ENCODE measurements around the gene EXOC4.

The EXOC4 gene

DNA sequence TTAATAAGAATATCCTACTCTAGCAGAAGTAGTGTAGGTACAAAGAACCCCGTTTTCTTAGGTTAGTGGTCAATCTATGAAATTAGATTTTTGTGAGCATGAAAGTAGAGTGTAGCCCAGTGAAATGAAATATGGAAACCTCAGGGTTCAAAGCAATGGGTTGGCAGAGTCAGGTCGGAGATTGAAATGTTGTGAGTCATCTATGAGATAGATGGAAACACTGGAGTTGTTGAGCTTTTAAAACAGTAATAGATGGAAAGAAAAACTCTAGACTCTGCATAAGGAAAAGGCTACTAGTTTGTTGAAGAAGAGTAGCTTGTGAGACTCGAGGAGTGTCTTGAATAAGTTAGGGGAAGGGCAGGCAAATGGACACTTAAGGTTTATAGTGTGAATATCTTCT is 251.9 kb downstream of the EXOC4 start:
- no peak for DNase-seq

DNA sequence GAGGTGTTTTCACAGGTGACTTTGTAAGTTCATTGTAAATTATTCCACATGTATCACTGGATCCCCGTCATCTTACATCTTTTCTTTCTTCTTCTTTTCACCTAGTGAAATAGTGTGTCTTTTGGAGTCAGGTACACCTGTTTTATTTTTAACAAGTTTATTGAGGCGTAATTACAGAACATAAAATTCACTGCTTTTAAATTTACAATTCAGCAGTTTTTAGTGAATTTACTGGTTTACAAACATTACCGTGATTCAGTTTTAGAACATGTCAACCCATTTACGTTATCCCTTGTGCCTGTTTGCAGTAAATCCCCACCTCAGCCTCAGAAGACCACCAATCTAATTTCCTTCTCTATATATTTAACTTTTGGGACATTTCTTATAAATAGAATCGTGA is 256.9 kb downstream of the EXOC4 start:
- DNase-seq, result no peak

DNA sequence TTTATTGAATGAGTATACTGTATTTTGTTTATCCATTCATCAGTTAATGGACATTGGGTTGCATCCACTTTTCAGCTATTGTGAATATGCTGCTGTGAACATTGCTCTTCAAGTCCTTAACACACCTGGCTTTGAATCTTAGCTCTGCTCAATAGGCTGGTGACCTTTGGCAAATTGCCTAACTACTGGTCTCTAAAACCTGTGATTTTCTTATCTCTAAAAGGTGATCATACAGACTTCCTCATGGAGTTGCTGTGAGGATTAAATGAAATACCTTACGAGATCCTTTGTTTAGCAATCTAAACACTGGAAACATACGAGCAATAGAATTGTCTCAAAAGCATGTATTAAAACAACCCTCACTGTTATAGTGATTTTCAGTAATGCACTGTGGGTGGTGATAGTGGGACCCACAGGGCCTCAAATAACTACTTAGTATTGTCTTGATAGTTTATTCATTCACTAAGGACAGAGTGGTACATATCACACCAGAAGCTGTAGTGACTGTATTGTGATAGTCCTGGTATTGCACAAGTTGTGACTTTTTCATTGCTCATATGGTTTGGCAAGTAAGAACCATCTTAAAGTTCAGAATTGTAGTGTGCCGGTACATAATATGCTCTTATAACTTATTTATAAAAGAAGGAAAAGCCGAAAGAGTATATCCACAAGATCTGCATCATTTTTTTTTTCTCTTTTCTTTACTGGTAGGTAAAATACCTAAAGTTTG is 257.6 kb downstream of the EXOC4 start:
- no peak for DNase-seq

DNA sequence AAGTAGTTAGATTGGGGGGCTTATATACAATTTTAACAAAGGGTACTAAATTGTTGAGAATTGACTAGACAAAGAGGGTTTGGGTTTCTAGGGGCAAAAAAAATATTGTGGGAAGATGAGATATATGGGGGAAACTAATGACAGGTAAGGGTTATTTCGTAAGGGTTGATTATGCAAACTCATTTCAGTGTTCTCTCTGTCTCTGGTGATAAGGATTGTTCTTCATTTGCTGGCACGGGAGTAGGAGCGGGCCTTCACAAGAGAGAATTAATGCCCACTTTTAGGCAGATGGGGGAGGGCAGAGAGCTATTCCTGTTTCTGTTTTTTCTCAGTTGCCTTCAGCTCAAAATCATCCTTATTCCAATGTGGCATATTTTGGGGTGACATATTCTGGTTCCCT is 258.4 kb downstream of the EXOC4 start:
- DNase-seq, result no peak

DNA sequence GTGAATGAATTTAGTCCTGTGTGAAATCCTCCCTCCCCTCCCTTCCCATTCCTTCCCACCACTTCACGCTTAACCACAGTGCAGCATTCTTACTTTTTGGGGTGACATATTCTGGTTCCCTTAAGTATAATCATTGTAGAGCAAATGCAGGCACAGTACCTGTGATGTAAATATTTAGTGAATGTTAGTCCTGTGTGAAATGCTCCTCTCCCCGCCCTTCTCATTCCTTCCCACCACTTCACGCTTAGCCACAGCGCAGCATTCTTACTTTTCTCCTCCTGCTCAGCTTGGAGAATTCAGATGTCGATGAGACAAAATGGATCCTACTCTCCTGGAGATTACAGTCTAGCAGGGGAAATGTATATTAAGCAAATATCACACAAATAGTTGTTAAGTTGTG is 258.8 kb downstream of the EXOC4 start:
- no peak for DNase-seq

DNA sequence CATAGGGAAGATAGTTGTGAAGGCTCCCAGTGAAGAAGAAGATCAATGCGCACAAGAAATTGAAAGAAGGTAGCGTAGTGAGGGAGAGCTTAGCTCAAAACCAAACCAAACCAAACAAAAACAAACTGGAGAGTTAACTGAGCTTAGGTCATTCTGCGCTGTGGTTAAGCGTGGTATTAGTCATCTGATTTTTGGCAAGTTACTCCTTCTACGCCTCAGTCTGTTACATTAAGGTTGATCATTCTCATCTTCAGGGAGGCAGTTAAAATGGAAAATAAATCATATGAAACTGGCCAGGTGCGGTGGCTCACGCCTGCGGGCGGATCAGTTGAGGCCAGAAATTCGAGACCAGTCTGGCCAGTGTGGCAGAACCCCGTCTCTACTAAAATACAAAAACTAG is 259.7 kb downstream of the EXOC4 start:
- DNase-seq, result no peak

DNA sequence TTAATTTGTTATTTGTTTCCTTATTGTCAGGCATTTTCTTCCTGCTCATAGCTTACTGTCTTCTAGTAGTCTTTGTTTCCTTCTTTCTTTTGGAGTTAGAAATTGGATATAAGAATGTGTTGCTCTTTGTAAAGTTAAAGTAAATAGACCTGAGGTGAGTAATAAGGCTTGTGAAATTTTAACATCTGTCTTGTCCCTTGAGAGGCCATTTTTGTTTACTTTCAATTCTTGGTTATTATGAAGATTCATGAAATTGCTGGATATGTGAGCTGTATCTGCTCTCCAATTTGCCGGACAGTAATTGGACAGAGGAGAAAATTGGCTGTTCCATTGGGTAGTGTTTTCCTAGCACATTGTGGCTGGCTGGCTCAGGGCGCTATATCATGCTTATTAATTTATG is 260.7 kb downstream of the EXOC4 start:
- no peak for DNase-seq

DNA sequence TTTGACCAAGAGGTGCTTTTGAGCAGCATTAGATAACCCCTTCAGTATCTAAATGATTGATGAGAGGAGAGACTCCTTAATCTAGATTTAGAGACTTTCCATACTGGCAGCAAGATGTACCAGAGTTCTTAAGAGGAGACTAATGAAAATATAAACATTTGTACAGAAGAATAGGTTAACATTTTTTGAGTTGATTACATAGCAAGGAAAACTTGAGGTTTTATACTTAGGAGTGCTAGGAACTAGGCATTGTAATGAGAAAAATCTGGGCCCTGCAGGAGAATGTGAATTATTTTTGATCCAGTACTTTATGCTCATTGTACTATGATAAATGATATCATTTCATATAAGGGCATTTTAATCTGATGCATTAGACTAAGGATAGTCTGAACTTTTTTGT is 261.7 kb downstream of the EXOC4 start:
- no peak for DNase-seq

DNA sequence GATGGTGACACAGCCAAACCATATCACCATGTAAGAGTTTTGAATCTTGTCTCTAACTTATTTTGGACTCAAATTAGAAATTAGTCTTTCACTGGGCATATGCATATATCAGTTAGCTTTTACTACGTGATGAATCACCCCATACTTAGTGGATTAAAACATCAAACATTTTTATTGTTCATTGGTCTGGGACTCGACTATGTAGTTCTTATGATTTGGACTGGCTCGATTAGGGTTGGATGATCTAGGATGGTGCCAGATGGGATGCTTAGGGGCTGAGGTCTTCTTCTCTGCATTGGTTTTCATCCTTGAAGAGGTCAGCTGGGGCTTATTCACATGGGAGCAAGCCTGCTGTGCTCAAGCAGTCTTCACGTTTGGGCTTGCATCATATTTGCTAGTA is 264.9 kb downstream of the EXOC4 start:
- DNase-seq, result no peak

DNA sequence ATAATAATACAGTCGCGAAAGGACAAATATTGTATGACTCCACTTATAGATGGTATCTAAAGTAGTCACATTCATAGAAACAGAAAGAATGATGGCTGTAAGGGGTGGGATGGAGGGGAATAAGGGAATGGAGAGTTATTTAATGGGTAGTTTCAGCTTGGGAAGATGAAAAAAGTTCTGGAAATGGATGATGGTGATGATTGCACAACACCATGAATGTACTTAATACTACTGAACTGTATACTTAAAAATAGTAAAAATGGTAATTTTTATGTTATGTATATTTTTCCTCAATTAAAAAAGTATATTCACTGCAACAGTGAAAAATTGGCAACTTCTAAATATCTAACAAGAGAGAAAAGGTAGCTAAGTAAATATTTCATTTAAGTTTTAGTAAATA is 265.8 kb downstream of the EXOC4 start:
- DNase-seq, result no peak

DNA sequence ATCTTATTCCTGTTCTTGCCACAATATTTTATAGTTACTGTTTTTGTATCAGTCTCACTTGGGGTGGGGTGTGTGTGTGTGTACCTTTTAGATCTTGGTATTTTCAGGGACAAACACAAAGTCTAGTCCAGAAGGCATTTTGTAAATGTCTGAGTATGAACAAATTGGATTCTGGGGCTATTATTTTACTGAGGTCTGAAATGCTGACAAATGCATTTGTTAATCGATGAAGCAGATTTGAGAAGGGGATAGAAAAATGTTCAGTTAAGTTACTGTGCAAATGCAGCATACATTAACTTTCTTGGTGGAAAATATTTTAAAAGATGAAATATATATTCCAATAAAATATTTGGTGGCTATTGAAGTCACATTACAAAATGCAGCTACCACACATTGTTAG is 267.4 kb downstream of the EXOC4 start:
- DNase-seq, result no peak

DNA sequence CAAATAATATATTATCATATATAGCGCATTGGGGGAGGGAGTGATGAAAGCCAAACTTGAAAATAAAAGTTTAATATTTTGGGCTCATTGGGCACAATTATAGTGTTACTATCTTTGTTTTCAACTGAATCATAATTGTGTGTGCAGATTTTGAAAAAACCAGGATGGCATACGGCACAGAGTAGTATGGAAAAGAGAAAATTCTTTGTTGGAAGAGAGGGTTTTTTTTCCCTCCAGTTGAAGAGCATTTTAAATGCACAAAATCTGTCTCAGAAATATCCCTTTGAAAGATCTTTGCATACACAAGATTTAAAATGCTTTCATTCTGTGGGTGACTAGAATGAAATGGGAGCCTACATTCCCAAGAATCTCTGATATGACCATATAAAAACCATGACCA is 269.6 kb downstream of the EXOC4 start:
- no peak for DNase-seq

DNA sequence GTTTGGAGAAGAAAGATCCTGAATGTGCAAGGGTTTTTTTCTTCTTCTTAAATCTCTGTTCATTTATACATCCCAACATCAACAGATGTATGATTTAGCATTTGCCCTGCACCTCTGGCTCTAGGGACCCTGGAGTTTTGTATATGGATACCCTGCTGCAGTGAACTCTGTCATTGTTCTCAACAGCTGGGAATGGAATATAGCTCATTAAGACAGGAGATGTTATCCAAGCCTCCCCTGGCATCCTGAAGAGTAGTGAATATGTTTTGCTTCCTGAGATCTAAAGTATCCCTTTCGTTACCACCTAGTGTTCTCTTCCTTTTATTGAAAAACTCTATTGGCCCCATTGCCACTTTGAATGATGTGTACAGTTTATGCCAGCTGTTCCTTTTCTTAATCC is 275.9 kb downstream of the EXOC4 start:
- DNase-seq, result no peak

DNA sequence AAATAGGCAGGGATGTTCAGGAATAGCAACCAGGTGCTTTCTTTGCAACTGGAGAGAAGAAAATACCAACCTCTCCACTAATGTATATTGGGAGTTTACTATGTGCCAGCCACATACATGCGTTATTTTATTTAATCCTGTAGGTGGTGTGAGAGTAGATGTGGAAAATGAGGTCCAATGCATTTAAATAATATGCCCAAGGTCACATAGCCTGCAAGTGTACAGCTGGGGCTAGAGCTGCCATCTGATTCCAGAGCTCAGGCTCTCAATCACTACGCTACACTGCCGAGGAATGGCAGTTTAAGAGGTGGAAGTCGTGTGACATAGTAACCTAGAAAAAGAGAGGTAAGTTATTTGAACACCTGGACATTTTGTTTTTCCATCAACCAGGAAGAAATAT is 277.0 kb downstream of the EXOC4 start:
- no peak for DNase-seq

DNA sequence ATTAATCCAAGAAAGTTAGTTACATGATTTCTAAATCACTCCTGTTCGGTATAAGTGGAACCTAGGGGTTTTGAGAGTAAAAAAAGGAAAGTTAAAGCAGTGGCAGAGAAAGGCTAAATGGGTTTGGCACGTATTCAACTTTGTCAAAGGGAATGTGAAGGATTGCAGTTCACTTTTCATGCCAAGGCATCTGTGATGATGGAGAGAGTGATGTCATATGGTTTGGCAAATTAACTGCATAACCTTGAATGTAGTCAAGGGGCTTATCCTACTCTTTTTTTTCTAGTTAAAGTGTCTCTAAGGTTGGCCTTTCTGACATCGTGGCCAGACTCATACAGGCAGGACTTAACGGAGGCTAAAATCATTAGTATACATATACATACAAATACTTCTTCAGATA is 277.8 kb downstream of the EXOC4 start:
- DNase-seq, result no peak

DNA sequence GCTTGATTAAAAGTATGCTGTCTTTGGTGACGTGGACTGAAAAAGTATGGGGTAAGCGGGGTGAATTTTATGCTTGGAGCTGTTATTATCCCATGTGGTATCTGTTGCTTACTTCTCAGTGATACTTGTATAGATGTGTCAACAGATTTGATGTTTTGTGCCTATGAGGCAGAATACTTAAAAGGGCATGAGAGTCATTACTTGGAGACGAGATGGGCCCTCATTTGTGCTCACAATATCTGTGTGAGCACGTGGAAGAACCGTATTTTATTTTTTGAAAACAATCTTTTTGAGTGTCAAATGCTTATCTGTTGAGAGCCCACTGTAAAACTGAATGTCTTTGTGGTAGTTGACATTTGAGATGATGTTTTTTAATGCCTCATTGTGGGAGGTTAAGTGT is 281.9 kb downstream of the EXOC4 start:
- no peak for DNase-seq

DNA sequence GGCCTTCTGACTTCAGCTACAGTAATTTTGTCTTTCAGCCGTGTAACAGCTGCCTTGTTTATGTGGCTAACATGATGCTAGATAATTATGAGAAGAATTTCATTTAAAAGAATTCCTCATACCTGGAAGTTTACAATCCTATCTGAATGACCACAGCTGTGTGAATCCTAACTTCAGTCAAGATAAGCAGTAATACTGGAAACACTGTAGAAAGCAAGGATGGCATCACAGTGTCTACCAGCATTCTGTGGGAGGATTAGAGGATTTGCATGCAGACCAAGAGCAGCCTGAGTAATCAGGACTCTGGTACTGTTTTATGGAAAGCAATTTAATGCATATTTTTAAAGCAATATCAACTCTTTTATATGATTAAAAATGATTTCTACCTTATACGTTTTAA is 282.4 kb downstream of the EXOC4 start:
- no peak for DNase-seq

DNA sequence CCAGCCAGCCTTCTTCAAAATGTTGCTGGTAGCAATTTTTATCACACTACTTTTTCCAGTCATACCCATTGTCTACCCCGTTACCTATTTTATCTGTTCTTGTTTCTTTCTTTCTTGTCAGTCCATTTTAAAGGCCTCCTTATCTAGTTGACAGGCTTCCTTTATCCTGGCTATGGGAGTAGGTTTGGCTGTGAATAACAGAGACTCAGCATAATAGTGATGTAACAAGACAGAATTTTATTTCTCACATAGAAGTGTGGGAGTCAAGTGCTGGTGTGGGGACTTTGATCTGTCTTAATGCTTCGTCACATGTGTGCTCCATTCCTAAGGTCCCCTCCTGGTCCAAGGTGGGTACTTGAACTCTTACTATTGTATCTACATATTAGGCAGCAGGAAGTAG is 283.6 kb downstream of the EXOC4 start:
- no peak for DNase-seq

DNA sequence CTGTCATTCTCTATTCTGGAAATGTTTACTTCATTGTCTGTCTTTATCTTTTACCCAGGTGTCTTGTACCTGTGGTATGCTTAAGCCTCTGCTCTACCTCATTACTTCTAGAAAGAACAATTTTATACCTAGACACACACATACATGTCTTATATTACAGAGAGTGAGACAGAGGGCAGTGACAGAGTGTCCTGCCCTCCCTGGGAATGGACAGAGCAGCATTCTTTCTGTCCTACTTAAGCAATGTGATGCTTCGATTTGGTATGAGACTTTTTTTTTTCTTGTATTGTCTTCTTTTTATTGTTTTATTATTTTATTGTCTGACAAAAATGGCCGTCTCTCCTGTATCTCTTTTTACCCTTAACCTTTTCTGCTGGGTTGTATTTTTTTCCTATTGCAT is 286.1 kb downstream of the EXOC4 start:
- DNase-seq, result no peak

DNA sequence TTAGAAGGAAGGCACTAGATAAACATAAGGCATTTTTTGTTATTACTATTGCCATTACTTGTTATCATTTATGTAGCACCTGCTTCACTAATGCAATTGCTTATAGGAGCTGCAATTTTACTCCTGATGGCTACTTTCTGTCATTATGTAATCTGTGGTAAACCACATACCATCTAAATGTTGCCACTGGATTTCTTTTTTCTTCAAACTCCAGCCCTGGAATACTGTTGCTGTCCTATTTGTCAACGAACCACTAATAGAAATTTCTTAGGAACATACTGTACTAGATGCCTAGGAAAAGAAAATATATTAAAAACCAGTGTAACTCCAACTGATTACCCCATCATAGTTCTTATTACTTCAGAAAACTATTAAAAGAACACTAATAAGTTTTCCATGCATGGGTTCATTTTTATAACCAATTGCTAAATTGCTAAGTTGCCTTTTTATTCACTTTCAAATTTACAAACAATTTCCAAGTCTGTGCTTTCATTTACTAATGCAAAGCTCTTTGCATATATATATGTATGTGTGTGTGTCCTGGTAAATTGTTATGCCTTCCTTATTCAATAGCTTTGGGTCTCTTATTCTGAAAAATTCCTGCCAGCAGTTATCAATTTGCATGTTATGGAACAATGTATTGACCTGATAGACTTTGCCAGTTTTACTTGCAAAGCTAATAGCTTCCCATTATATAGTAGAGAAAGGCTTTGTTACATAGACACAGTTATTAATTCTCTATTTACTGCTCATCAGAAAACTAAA is 287.4 kb downstream of the EXOC4 start:
- no peak for DNase-seq

DNA sequence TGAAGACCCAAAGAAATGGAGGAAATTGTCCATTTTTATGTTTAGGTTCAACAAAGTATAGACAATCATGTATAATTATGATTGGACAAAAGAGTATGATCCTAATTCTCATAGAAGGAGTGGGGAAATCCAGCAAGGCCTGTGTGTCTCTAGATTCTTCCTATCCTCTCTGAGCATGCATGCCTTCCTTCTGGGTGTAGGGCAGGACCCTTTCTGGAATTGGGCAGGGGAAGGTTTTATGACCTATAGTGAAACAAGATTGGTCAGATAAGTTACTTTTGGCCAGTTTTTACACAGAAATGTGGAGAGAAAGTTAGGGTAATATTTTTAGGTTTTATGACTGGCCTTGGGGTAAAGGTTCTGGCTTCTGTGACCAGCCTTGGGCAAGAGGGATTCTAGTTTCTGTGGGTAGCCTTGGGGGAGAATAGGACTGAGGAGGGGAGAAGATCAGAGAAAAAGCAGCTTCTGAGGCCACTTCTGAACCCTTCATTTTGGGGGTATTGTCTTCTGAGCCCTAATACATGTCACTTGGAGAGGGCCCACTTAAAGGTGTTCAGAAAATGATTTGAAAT is 289.4 kb downstream of the EXOC4 start:
- no peak for DNase-seq

DNA sequence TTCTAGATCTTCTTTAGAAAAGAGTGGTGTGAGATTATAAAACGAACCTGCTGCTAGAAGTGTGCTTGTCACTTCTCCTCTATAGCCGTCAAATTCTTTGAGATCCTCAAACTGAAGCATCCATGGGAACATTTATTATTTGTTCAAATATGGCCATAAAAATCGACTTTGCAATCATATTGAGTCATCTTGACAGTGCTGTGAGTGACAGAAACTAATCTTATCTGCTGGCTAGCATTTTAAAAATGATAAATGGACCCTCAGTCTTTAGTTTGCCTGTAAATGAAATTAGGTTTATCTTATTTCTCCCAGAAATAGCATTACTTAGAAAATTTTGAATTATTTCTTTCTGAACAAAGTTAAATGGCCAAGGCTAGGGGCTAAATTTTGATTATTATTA is 290.8 kb downstream of the EXOC4 start:
- DNase-seq, result no peak

DNA sequence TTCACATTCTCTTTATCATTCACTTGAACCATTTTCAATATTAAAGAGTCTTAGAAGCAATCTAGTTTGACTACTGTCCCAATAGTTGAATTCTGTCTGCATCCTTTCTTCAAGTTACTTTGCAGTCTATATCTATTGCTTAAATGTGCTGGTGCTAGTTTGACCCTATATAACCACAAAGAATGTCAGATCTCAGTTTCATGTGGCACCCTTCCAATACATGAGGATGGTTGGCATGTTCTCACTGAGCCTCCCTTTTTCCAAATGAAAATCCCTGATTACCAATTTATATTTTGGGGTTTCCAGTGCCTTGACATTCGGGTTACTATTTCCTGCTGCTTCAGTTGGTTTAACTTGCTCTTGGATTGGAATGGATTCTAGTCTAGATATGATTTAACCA is 292.7 kb downstream of the EXOC4 start:
- DNase-seq, result no peak

DNA sequence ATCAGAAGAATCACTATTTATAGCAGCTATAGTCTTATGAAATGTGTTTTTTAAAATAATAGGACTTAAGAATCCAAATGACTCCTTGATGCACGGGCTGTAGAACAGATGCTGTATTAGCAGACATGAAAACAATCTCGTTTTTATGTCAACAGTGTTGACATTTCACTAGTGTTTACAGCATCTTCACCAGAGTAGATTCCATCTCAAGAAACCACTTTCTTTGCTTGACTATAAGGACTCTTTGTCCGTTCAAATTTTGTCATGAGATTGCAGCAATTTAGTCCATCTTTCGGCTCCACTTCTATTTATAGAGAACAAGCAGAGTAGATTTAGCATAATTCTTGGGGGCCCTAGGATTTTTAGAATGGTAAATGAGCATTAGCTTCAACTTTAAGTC is 295.1 kb downstream of the EXOC4 start:
- DNase-seq, result no peak

DNA sequence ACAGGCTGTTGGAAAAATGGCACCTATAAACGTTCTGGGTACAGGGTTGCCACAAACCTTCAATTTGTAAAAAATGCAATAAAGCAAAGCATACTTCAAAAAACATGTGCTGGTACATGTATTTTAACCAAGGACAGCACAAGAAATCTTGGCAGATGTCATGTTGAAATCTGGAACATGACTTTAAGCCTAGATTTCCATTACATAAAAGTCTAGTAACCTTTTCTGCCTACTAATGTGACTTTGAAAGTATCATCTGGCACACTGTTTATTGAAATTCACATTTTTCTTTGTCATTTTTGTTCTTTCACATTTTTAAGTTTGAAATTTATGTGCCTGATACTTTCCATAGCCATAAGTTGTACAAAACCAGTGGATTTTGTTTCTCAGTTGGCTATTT is 296.8 kb downstream of the EXOC4 start:
- no peak for DNase-seq

All from activated CD8-positive, alpha-beta memory T cell treated with anti-CD3 and anti-CD28 coated beads for 24 hours (primary cell).